Ishikawa (cell line): ENCODE data around the gene NAV2.

Experiments used
- CEBPB ChIP-seq: IDR thresholded peaks from 2 replicates; pipeline ENCODE4 v1.6.1; 2012
- CREB1 ChIP-seq: IDR thresholded peaks from 2 replicates; pipeline ENCODE4 v1.6.1; 2012; ENCODE audit warnings: low read depth
- EGR1 ChIP-seq: IDR thresholded peaks from 2 replicates; pipeline ENCODE4 v1.6.1; 2012
- EP300 ChIP-seq: IDR thresholded peaks from 2 replicates; pipeline ENCODE4 v1.6.1; 2012; ENCODE audit warnings: borderline replicate concordance
- FOXM1 ChIP-seq: IDR thresholded peaks from 2 replicates; pipeline ENCODE4 v1.6.1; 2012; ENCODE audit warnings: low read depth, borderline replicate concordance
- NFIC ChIP-seq: IDR thresholded peaks from 2 replicates; pipeline ENCODE4 v1.6.1; 2012
- RAD21 ChIP-seq: IDR thresholded peaks from 2 replicates; pipeline ENCODE4 v1.6.1; 2012; ENCODE audit warnings: low read depth
- TAF1 ChIP-seq: IDR thresholded peaks from 2 replicates; pipeline ENCODE4 v1.6.1; 2012; ENCODE audit warnings: low read depth, mild to moderate bottlenecking
- TCF12 ChIP-seq: IDR thresholded peaks from 2 replicates; pipeline ENCODE4 v1.6.1; 2012; ENCODE audit warnings: low read depth
- TEAD4 ChIP-seq: IDR thresholded peaks from 2 replicates; pipeline ENCODE4 v1.6.1; 2012
- YY1 ChIP-seq: IDR thresholded peaks from 2 replicates; pipeline ENCODE4 v1.6.1; 2012; ENCODE audit warnings: low read depth
- TF ChIP-seq, protein P1 (sequence below): IDR thresholded peaks from 2 replicates; pipeline ENCODE4 v1.6.1; 2012
- TF ChIP-seq, protein P2 (sequence below): IDR thresholded peaks from 2 replicates; pipeline ENCODE4 v1.6.1; 2012; ENCODE audit warnings: low read depth, mild to moderate bottlenecking
- TF ChIP-seq, protein P3 (sequence below): IDR thresholded peaks from 2 replicates; pipeline ENCODE4 v1.6.1; 2012

DNA sequence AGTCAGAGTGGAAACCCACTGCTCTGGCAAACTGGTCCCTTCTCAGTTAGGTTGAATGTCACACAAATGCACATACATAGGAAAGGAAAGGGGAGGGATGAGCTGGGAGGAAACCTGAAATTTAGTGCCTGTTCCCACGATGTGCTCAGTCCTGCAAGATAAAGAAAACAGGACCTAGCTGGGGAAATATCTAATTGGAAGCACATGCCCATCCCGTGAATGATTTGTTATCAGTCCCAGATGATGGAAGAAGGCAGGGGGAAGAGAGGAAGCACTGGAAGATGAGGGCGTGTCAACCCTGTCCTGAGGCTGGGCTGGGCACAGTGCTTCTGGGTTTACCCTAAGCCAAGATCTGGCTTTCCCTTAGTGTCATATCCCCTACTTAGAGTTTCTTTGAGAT, 173.9 kb downstream of the NAV2 start:
- TF ChIP-seq, protein P1, sequence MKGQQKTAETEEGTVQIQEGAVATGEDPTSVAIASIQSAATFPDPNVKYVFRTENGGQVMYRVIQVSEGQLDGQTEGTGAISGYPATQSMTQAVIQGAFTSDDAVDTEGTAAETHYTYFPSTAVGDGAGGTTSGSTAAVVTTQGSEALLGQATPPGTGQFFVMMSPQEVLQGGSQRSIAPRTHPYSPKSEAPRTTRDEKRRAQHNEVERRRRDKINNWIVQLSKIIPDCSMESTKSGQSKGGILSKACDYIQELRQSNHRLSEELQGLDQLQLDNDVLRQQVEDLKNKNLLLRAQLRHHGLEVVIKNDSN = no peak
- TF ChIP-seq EP300 (no peak), CREB1 (no peak), CEBPB (no peak), RAD21 (no peak), NFIC (no peak), YY1 (no peak), TCF12 (no peak), FOXM1 (no peak), EGR1 (no peak), TAF1 (no peak), TEAD4 (no peak)
- TF ChIP-seq, protein P2, sequence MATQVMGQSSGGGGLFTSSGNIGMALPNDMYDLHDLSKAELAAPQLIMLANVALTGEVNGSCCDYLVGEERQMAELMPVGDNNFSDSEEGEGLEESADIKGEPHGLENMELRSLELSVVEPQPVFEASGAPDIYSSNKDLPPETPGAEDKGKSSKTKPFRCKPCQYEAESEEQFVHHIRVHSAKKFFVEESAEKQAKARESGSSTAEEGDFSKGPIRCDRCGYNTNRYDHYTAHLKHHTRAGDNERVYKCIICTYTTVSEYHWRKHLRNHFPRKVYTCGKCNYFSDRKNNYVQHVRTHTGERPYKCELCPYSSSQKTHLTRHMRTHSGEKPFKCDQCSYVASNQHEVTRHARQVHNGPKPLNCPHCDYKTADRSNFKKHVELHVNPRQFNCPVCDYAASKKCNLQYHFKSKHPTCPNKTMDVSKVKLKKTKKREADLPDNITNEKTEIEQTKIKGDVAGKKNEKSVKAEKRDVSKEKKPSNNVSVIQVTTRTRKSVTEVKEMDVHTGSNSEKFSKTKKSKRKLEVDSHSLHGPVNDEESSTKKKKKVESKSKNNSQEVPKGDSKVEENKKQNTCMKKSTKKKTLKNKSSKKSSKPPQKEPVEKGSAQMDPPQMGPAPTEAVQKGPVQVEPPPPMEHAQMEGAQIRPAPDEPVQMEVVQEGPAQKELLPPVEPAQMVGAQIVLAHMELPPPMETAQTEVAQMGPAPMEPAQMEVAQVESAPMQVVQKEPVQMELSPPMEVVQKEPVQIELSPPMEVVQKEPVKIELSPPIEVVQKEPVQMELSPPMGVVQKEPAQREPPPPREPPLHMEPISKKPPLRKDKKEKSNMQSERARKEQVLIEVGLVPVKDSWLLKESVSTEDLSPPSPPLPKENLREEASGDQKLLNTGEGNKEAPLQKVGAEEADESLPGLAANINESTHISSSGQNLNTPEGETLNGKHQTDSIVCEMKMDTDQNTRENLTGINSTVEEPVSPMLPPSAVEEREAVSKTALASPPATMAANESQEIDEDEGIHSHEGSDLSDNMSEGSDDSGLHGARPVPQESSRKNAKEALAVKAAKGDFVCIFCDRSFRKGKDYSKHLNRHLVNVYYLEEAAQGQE = no peak
- TF ChIP-seq, protein P3, sequence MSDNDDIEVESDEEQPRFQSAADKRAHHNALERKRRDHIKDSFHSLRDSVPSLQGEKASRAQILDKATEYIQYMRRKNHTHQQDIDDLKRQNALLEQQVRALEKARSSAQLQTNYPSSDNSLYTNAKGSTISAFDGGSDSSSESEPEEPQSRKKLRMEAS = no peak
